WTC11 (cell line): ENCODE results near the gene TUBB8.
"Not testable (repeated sequence)": the region's sequence is repeated elsewhere in the genome, so short reads cannot be mapped to it uniquely, and the experiment has no call there.

ENCODE experiments used
- ATF1 ChIP-seq: sonication (generic); formaldehyde crosslinking; IDR thresholded peaks from 2 replicates; pipeline ENCODE4 v1.8.1; 2023; ENCODE audit warnings: mild to moderate bottlenecking, moderate library complexity, missing genetic modification reagents
- ATF3 ChIP-seq: sonication (generic); formaldehyde crosslinking; conservative IDR thresholded peaks from 2 replicates; pipeline ENCODE4 v1.8.1; 2022; ENCODE audit warnings: mild to moderate bottlenecking, missing genetic modification reagents
- E2F4 ChIP-seq: sonication (generic); formaldehyde crosslinking; IDR thresholded peaks from 2 replicates; pipeline ENCODE4 v1.8.1; 2022; ENCODE audit warnings: low read depth, mild to moderate bottlenecking, moderate library complexity, missing genetic modification reagents, borderline replicate concordance
- KAT7 ChIP-seq: sonication (generic); formaldehyde crosslinking; IDR thresholded peaks from 2 replicates; pipeline ENCODE4 v1.8.1; 2023; ENCODE audit warnings: missing genetic modification reagents, mild to moderate bottlenecking, borderline replicate concordance
- NR2C2 ChIP-seq: sonication (generic); formaldehyde crosslinking; IDR thresholded peaks from 2 replicates; pipeline ENCODE4 v1.8.0; 2022; ENCODE audit warnings: mild to moderate bottlenecking, missing genetic modification reagents
- SP1 ChIP-seq: sonication (generic); formaldehyde crosslinking; conservative IDR thresholded peaks from 2 replicates; pipeline ENCODE4 v1.8.1; 2022; ENCODE audit warnings: missing genetic modification reagents
- USF2 ChIP-seq: sonication (generic); formaldehyde crosslinking; IDR thresholded peaks from 2 replicates; pipeline ENCODE4 v1.8.1; 2023; ENCODE audit warnings: mild to moderate bottlenecking, missing genetic modification reagents, moderate library complexity
- TF ChIP-seq, protein P1 (sequence below): fragments of 200-600 bp; IDR thresholded peaks from 2 replicates; pipeline ENCODE4 v1.8.0; 2022; ENCODE audit warnings: antibody characterized with exemption
- TF ChIP-seq, protein P2 (sequence below): sonication (generic); formaldehyde crosslinking; IDR thresholded peaks from 2 replicates; pipeline ENCODE4 v1.8.0; 2023; ENCODE audit warnings: missing genetic modification reagents, mild to moderate bottlenecking, borderline replicate concordance
- TF ChIP-seq, protein P3 (sequence below): fragments of 250-450 bp; sonication (Bioruptor Pico); conservative IDR thresholded peaks from 2 replicates; pipeline ENCODE4 v1.9.0; 2021; ENCODE audit warnings: mild to moderate bottlenecking
- TF ChIP-seq, protein P4 (sequence below): sonication (generic); formaldehyde crosslinking; IDR thresholded peaks from 2 replicates; pipeline ENCODE4 v1.8.1; 2022; ENCODE audit warnings: missing genetic modification reagents, borderline replicate concordance

DNA sequence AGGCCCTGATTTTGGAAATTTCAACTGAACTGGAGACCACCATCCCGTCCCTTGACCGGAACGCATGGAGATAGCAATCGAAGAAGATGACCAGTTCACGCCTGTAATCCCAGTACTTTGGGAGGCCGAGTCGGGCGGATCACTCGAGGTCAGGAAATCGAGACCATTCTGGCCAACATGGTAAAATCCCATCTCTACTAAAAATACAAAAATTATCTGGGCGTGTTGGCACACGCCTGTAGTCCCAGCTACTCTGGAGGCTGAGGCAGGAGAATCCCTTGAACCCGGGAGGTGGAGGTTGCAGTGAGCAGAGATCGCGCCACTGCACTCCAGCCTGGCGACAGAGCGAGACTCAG lies 25.1 kb upstream of the TUBB8 start:
- TF ChIP-seq, protein P1, sequence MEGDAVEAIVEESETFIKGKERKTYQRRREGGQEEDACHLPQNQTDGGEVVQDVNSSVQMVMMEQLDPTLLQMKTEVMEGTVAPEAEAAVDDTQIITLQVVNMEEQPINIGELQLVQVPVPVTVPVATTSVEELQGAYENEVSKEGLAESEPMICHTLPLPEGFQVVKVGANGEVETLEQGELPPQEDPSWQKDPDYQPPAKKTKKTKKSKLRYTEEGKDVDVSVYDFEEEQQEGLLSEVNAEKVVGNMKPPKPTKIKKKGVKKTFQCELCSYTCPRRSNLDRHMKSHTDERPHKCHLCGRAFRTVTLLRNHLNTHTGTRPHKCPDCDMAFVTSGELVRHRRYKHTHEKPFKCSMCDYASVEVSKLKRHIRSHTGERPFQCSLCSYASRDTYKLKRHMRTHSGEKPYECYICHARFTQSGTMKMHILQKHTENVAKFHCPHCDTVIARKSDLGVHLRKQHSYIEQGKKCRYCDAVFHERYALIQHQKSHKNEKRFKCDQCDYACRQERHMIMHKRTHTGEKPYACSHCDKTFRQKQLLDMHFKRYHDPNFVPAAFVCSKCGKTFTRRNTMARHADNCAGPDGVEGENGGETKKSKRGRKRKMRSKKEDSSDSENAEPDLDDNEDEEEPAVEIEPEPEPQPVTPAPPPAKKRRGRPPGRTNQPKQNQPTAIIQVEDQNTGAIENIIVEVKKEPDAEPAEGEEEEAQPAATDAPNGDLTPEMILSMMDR, result not testable (repeated sequence)
- TF ChIP-seq E2F4, NR2C2, SP1, ATF3, ATF1, KAT7, USF2 (CRISPR knock-in tag): not testable (repeated sequence)
- TF ChIP-seq, protein P2, sequence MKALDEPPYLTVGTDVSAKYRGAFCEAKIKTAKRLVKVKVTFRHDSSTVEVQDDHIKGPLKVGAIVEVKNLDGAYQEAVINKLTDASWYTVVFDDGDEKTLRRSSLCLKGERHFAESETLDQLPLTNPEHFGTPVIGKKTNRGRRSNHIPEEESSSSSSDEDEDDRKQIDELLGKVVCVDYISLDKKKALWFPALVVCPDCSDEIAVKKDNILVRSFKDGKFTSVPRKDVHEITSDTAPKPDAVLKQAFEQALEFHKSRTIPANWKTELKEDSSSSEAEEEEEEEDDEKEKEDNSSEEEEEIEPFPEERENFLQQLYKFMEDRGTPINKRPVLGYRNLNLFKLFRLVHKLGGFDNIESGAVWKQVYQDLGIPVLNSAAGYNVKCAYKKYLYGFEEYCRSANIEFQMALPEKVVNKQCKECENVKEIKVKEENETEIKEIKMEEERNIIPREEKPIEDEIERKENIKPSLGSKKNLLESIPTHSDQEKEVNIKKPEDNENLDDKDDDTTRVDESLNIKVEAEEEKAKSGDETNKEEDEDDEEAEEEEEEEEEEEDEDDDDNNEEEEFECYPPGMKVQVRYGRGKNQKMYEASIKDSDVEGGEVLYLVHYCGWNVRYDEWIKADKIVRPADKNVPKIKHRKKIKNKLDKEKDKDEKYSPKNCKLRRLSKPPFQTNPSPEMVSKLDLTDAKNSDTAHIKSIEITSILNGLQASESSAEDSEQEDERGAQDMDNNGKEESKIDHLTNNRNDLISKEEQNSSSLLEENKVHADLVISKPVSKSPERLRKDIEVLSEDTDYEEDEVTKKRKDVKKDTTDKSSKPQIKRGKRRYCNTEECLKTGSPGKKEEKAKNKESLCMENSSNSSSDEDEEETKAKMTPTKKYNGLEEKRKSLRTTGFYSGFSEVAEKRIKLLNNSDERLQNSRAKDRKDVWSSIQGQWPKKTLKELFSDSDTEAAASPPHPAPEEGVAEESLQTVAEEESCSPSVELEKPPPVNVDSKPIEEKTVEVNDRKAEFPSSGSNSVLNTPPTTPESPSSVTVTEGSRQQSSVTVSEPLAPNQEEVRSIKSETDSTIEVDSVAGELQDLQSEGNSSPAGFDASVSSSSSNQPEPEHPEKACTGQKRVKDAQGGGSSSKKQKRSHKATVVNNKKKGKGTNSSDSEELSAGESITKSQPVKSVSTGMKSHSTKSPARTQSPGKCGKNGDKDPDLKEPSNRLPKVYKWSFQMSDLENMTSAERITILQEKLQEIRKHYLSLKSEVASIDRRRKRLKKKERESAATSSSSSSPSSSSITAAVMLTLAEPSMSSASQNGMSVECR (CRISPR knock-in tag), result not testable (repeated sequence)
- TF ChIP-seq, protein P3, sequence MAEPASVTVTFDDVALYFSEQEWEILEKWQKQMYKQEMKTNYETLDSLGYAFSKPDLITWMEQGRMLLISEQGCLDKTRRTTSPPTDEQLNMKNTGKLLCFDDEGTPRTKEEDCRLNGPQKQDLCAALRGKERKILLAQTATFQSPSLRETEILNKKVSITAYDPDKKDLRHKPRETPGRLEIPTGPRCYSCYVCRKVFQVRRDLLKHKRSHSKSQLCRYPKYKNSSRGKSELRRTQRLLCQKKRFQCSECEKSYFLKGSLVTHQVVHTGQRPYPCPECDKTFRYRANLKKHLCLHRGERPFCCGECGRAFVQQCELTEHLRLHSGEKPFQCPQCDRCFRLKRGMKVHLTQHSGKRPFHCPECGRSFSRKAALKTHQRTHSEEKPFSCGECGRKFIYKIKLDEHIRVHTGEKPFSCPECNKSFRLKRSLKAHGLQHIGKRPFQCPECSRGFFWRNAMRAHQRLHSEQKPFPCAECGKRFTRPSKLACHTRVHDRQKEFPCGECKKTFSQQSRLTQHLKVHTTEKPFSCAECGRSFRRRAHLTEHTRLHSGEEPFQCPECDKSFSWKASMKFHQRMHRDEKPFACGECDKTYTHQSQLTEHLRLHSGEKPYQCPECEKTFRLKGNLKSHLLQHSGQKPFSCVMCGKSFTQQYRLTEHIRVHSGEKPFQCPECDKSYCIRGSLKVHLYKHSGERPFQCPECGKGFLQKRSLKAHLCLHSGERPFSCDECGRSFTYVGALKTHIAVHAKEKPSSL, result not testable (repeated sequence)
- TF ChIP-seq, protein P4, sequence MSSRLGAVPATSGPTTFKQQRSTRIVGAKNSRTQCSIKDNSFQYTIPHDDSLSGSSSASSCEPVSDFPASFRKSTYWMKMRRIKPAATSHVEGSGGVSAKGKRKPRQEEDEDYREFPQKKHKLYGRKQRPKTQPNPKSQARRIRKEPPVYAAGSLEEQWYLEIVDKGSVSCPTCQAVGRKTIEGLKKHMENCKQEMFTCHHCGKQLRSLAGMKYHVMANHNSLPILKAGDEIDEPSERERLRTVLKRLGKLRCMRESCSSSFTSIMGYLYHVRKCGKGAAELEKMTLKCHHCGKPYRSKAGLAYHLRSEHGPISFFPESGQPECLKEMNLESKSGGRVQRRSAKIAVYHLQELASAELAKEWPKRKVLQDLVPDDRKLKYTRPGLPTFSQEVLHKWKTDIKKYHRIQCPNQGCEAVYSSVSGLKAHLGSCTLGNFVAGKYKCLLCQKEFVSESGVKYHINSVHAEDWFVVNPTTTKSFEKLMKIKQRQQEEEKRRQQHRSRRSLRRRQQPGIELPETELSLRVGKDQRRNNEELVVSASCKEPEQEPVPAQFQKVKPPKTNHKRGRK (CRISPR knock-in tag), result not testable (repeated sequence)
